Measurements from ENCODE around the gene PRR7.
"Not testable (repeated sequence)": the region's sequence is repeated elsewhere in the genome, so short reads cannot be mapped to it uniquely, and the experiment has no call there.

PRR7 gene

DNA sequence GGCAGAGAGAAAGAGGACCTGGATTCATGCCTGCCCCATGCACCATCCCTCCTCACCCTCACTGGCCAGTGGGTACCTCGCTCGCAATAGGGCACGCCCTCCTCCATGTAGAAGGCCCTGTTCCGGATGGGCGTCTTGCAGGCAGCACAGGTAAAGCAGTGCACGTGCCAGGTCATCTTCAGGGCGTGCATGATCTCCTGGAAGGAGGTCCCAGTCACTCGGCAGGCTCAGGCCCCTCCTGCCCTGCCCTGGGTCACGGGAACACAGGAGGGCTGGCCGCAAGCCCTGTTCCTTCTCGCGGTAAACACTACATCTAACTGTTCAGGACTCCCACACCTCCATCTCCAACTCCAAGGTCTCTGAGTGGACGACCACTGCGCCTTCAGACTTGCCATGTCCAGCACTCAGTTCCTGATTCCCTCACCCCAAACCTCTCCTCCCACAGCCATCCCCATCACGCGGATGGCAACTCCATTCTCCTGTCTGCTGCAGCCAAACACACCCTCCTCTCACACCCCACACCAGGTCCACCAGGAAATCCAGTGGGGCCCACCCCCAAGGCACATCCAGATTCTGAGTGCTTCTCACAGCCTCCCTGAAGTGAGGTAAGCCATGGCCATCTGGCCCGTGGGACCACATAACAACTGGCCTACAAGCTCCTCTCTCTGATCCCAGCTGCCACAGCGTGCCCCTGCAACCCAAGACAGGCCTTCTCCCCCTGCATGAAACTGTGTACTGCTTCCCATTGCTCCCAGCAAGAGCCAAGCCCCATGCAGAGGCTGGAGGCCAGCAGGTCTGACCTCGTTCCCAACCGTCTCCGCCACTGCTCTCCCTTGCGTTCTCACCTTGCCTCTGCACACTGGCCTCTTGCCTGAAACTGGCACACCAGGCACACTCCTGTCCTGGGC lies 37.6 kb downstream of the PRR7 start:
- Histone ChIP-seq H3K27ac (ENCODE audit: low read depth, low read length) (no peak overlapping the region), H3K36me3 (ENCODE audit: control insufficient read depth, insufficient read depth, low read length) (peaks cover 63% of the 10 kb centered on the region), H3K9ac (ENCODE audit: low read depth, low read length) (no peak overlapping the region)

GRCh38 chr5:177484902-177485549 lies 38.4 kb downstream of the PRR7 start:
- Histone ChIP-seq H3K4me3 (ENCODE audit: low read depth, low read length) (no peak overlapping the region), H3K36me3 (ENCODE audit: control insufficient read depth, insufficient read depth, low read length) (peaks cover 69% of the 10 kb centered on the region), H3K27ac (ENCODE audit: low read depth, low read length) (no peak overlapping the region)

More for the DNA sequence above, 37.6 kb downstream of the PRR7 start:
- Histone ChIP-seq H3K4me1 (ENCODE audit: control insufficient read depth, insufficient read depth, low read length) (no peaks in the 10 kb centered on the region), H3K4me3 (ENCODE audit: low read depth, low read length) (no peak overlapping the region), H3K9me3 (ENCODE audit: control insufficient read depth, insufficient read depth, low read length) (no peaks in the 10 kb centered on the region), H3K27me3 (ENCODE audit: control insufficient read depth, insufficient read depth, low read length) (no peaks in the 10 kb centered on the region)

DNA sequence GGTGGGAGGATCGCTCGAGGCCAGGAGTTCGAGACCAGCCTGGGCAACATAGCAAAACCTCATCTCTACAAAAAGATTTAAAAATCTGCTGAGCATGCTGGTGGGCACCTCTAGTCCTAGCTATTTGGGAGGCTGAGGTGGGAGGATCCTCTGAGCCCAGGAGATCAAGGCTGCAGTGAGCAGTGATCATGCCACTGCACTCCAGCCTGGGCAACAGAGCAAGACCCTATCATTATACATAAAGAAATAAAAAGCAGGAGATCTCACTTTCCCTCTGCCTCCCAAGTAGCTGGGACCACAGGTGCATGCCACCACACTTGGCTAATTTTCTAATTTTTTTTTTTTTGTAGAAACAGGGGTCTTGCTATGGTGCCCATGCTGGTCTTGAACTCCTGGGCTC lies 39.1 kb downstream of the PRR7 start:
- H3K9me3 ChIP-seq (ENCODE audit: control insufficient read depth, insufficient read depth, low read length); H3K27me3 ChIP-seq (ENCODE audit: control insufficient read depth, insufficient read depth, low read length); H3K4me1 ChIP-seq (ENCODE audit: control insufficient read depth, insufficient read depth, low read length); H3K27ac ChIP-seq (ENCODE audit: low read depth, low read length); H3K4me3 ChIP-seq (ENCODE audit: low read depth, low read length); H3K9ac ChIP-seq (ENCODE audit: low read depth, low read length): not testable (repeated sequence)
- peaks cover 77% of the 10 kb centered on the region for H3K36me3 ChIP-seq (ENCODE audit: control insufficient read depth, insufficient read depth, low read length)

More at GRCh38 chr5:177484902-177485549, 38.4 kb downstream of the PRR7 start:
- Histone ChIP-seq H3K4me1 (ENCODE audit: control insufficient read depth, insufficient read depth, low read length) (no peaks in the 10 kb centered on the region), H3K27me3 (ENCODE audit: control insufficient read depth, insufficient read depth, low read length) (no peaks in the 10 kb centered on the region), H3K9me3 (ENCODE audit: control insufficient read depth, insufficient read depth, low read length) (no peaks in the 10 kb centered on the region), H3K9ac (ENCODE audit: low read depth, low read length) (no peak overlapping the region)

DNA sequence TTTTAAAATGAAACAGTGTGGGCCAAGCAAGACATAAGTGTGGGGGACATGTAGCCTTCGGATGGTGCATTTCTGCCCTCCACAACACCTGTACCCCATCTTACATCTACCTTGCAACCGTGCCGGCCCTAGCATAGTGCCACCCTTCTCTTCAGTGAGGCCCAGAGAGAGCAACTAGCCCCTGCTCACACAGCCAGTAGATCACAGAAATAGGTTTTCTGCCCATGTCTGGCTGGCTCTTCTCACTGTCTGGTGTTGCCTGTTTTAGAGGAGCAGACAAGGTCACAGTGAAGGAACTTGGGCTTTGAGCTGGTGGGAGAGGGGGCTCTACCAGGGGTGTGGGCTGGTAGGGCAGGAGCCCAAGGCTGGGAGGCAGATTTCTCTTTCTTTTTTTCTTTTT lies 39.6 kb downstream of the PRR7 start:
- H3K4me1 ChIP-seq (ENCODE audit: control insufficient read depth, insufficient read depth, low read length): peaks cover 2% of the 10 kb centered on the region; the same call in 1 of the 2 replicates
- no peaks in the 10 kb centered on the region for H3K9me3 ChIP-seq (ENCODE audit: control insufficient read depth, insufficient read depth, low read length)
- peaks cover 82% of the 10 kb centered on the region for H3K36me3 ChIP-seq (ENCODE audit: control insufficient read depth, insufficient read depth, low read length)
- H3K27ac ChIP-seq (ENCODE audit: low read depth, low read length): no peak overlapping the region
- H3K27me3 ChIP-seq (ENCODE audit: control insufficient read depth, insufficient read depth, low read length): no peaks in the 10 kb centered on the region
- no peak overlapping the region for H3K4me3 ChIP-seq (ENCODE audit: low read depth, low read length)
- H3K9ac ChIP-seq (ENCODE audit: low read depth, low read length): no peak overlapping the region

GRCh38 chr5:177487144-177487543 lies 40.5 kb downstream of the PRR7 start:
- H3K9me3 ChIP-seq (ENCODE audit: control insufficient read depth, insufficient read depth, low read length): no peaks in the 10 kb centered on the region
- peaks cover 3% of the 10 kb centered on the region; the same call in 1 of the 2 replicates for H3K4me1 ChIP-seq (ENCODE audit: control insufficient read depth, insufficient read depth, low read length)
- no peak overlapping the region for H3K27ac ChIP-seq (ENCODE audit: low read depth, low read length)
- H3K27me3 ChIP-seq (ENCODE audit: control insufficient read depth, insufficient read depth, low read length): no peaks in the 10 kb centered on the region
- peaks cover 77% of the 10 kb centered on the region for H3K36me3 ChIP-seq (ENCODE audit: control insufficient read depth, insufficient read depth, low read length)
- no peak overlapping the region for H3K9ac ChIP-seq (ENCODE audit: low read depth, low read length)
- no peak overlapping the region for H3K4me3 ChIP-seq (ENCODE audit: low read depth, low read length)

- H3K9ac ChIP-seq (ENCODE audit: low read depth, low read length): no peak overlapping the region
- no peaks in the 10 kb centered on the region for H3K27me3 ChIP-seq (ENCODE audit: control insufficient read depth, insufficient read depth, low read length)
- peaks cover 80% of the 10 kb centered on the region for H3K36me3 ChIP-seq (ENCODE audit: control insufficient read depth, insufficient read depth, low read length)
- peaks cover 3% of the 10 kb centered on the region; the same call in 1 of the 2 replicates for H3K4me1 ChIP-seq (ENCODE audit: control insufficient read depth, insufficient read depth, low read length)
- H3K27ac ChIP-seq (ENCODE audit: low read depth, low read length): no peak overlapping the region
- H3K9me3 ChIP-seq (ENCODE audit: control insufficient read depth, insufficient read depth, low read length): no peaks in the 10 kb centered on the region
- H3K4me3 ChIP-seq (ENCODE audit: low read depth, low read length): no peak overlapping the region
Measured at GRCh38 chr5:177487975-177488374, 41.4 kb downstream of the PRR7 start.

GRCh38 chr5:177489119-177489716 lies 42.6 kb downstream of the PRR7 start:
- H3K4me3 ChIP-seq (ENCODE audit: low read depth, low read length): no peak overlapping the region
- H3K36me3 ChIP-seq (ENCODE audit: control insufficient read depth, insufficient read depth, low read length): peaks cover 82% of the 10 kb centered on the region
- H3K9ac ChIP-seq (ENCODE audit: low read depth, low read length): no peak overlapping the region
- H3K4me1 ChIP-seq (ENCODE audit: control insufficient read depth, insufficient read depth, low read length): peaks cover 7% of the 10 kb centered on the region; the same call in 1 of the 2 replicates
- H3K27me3 ChIP-seq (ENCODE audit: control insufficient read depth, insufficient read depth, low read length): no peaks in the 10 kb centered on the region
- no peaks in the 10 kb centered on the region for H3K9me3 ChIP-seq (ENCODE audit: control insufficient read depth, insufficient read depth, low read length)
- H3K27ac ChIP-seq (ENCODE audit: low read depth, low read length): no peak overlapping the region

- no peak overlapping the region for H3K9ac ChIP-seq (ENCODE audit: low read depth, low read length)
- no peak overlapping the region for H3K4me3 ChIP-seq (ENCODE audit: low read depth, low read length)
- H3K27me3 ChIP-seq (ENCODE audit: control insufficient read depth, insufficient read depth, low read length): no peaks in the 10 kb centered on the region
- peaks cover 17% of the 10 kb centered on the region for H3K4me1 ChIP-seq (ENCODE audit: control insufficient read depth, insufficient read depth, low read length)
- peaks cover 72% of the 10 kb centered on the region for H3K36me3 ChIP-seq (ENCODE audit: control insufficient read depth, insufficient read depth, low read length)
- no peaks in the 10 kb centered on the region for H3K9me3 ChIP-seq (ENCODE audit: control insufficient read depth, insufficient read depth, low read length)
- peak overlapping the region; percentile 7 for H3K27ac ChIP-seq (ENCODE audit: low read depth, low read length)
Measured at GRCh38 chr5:177490311-177490991, 43.8 kb downstream of the PRR7 start.

- Histone ChIP-seq H3K36me3 (ENCODE audit: control insufficient read depth, insufficient read depth, low read length) (peaks cover 75% of the 10 kb centered on the region), H3K9ac (ENCODE audit: low read depth, low read length) (no peak overlapping the region), H3K27ac (ENCODE audit: low read depth, low read length) (peak overlapping the region; percentile 45), H3K9me3 (ENCODE audit: control insufficient read depth, insufficient read depth, low read length) (no peaks in the 10 kb centered on the region), H3K4me1 (ENCODE audit: control insufficient read depth, insufficient read depth, low read length) (peaks cover 22% of the 10 kb centered on the region), H3K4me3 (ENCODE audit: low read depth, low read length) (no peak overlapping the region), H3K27me3 (ENCODE audit: control insufficient read depth, insufficient read depth, low read length) (no peaks in the 10 kb centered on the region)
Measured at GRCh38 chr5:177490992-177491391, 44.4 kb downstream of the PRR7 start.

DNA sequence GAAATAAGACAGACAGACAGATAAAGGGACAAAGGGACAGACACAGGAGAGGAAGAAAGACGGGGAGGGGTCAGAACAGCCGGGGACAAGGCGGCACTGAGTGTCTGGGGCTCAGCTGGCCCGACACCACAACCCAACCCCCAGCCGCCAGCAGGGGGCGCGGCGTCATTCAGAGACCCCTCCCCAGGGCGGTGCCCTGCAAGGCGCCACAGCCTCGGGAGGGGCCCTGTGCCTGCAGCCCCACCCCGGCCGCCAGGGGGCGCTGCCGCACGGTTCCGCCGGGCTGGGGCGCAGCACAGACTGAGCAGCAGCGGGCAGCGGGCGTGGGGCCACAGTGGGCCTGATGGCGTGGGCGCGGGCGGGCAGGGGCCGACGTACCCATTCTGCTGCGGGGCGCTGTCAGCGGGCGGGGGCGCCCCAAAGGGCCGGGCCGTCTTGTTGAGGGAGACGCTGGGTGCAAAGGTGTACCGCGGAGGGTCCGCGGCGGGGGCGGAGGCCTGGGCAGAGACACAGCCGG lies 44.9 kb downstream of the PRR7 start:
- H3K27me3 ChIP-seq (ENCODE audit: control insufficient read depth, insufficient read depth, low read length): no peaks in the 10 kb centered on the region
- peaks cover 71% of the 10 kb centered on the region for H3K36me3 ChIP-seq (ENCODE audit: control insufficient read depth, insufficient read depth, low read length)
- H3K27ac ChIP-seq (ENCODE audit: low read depth, low read length): peak overlapping the region; percentile 45
- peaks cover 27% of the 10 kb centered on the region for H3K4me1 ChIP-seq (ENCODE audit: control insufficient read depth, insufficient read depth, low read length)
- no peak overlapping the region for H3K4me3 ChIP-seq (ENCODE audit: low read depth, low read length)
- no peaks in the 10 kb centered on the region for H3K9me3 ChIP-seq (ENCODE audit: control insufficient read depth, insufficient read depth, low read length)
- H3K9ac ChIP-seq (ENCODE audit: low read depth, low read length): no peak overlapping the region
